DMS114 treated with DMSO at 0.1 percent for 48 hours (cell line): ENCODE measurements around the gene TMEM80.
"Not testable (repeated sequence)": the region's sequence is repeated elsewhere in the genome, so short reads cannot be mapped to it uniquely, and the experiment has no call there.

Experiments
- DNase-seq: peaks from one replicate; lab custom pipeline; 2025; ENCODE audit not compliant: unreplicated experiment; lab: John Stamatoyannopoulos, UW

TMEM80 gene

GRCh38 chr11:720642-721246 is 25.1 kb downstream of the TMEM80 start:
- no peak for DNase-seq

GRCh38 chr11:721247-721740 is 25.7 kb downstream of the TMEM80 start:
- DNase-seq, result no peak

DNA sequence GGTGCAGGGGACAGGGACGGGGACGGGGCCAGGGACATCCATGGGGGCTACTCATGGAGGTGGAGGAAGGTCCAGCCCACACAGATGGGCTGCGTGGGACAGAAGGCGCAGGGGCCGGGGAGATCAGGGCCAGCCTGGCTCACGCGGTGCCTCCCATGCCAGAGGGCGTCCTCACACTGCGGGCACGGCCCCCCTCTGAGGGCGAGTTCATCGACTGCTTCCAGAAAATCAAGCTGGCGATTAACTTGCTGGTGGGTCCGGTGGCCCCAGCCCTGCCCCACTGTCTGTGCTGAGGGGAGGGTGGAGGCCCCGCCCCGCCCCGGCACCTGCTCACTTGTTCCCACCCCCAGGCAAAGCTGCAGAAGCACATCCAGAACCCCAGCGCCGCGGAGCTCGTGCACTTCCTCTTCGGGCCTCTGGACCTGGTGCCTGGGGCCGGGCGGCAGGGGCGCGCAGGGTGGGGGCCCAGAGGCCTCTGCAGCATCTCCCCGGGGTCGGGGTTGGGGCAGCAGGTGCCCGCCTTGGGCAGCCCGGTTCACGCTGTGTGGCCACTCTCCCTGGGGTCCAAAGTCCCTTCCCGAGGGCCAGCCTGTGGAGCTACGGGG is 26.2 kb downstream of the TMEM80 start:
- no peak for DNase-seq

- no peak for DNase-seq
These were observed 26.8 kb downstream of the TMEM80 start for GRCh38 chr11:722346-722811.

- DNase-seq, result peak; percentile 39
These were observed 27.7 kb downstream of the TMEM80 start for GRCh38 chr11:723120-723883.

DNA sequence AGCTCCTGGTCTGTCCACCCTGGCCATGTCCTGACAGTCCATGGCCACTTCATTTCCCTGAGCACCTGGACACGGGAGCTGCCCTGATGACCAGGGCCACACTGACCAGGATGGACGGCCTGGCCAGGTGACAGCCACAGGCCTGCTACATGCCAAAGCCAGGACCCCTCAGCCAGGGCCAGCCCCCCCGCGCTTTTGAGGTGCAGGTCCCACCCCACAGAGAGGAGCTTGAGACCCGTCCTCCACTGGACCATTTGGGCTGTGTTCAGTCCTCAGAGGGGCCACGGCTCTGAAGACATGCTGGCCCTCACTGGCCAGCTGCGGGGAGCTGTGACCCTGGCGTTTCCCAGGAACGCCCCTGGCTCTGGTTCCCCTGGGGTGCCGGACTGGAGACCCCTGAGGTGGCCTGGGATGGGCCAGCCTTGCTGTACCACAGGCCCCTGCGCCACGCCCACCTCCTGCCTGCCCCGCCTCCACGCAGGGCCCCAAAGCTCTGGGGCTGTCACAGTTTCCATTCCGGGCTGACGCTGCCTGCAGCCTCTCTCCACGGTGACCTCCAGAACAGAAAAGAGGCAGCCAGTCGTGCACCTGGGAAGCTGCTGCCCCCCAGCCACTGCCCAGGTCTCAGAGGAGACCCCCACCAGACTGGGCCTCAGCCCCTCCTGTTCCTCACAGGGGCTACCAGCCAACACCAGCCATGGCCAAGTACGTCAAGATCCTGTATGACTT is 28.6 kb downstream of the TMEM80 start:
- DNase-seq, result no peak

DNA sequence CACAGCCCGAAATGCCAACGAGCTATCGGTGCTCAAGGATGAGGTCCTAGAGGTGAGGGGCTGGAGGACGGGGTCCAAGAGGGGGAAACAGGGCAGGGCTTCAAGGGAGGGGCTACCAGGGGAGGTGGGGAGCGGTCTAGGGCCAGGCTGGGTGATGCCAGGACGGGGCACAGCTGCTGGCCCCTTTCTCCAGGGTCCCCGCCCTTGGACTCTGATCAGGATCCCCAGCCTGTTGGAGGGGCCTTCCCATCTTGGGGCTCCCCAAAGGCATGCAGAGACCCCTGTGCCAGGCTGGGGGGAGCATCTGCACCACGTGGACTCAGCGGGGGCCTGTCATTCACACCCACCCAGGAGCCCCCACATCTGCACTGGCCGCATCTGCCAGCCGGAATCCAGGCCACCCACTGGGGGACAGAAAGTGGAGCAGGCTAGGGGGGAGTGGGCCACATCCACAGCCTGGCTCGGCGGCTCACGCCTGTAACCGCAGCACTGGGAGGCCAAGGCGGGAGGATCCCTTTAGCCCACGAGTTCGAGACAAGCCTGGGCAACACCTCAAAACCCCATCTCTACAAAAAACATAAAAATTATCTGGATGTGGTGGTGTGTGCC is 29.3 kb downstream of the TMEM80 start:
- no peak for DNase-seq

DNA sequence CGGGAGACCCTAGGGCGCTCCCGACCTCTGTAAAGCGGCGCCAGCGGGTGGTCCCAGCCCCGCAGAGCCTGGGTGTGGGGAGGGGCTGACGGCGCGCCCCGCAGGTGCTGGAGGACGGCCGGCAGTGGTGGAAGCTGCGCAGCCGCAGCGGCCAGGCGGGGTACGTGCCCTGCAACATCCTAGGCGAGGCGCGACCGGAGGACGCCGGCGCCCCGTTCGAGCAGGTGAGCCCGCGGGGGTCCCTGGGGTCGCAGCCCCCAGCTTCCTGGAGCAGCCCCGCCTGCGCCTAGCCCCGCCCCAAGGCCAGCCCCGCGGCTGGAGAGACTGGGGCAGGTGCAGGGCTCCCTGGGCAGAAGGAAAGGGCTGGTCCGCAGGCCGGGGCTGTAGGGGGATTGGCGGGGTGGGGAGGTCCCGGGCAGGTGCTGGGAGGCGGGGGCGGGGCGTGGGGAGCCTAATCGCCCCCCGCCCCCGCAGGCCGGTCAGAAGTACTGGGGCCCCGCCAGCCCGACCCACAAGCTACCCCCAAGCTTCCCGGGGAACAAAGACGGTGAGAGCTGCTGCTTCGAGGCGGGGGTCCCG is 30.1 kb downstream of the TMEM80 start:
- DNase-seq, result no peak

GRCh38 chr11:726278-727220 is 30.9 kb downstream of the TMEM80 start:
- DNase-seq, result no peak

DNA sequence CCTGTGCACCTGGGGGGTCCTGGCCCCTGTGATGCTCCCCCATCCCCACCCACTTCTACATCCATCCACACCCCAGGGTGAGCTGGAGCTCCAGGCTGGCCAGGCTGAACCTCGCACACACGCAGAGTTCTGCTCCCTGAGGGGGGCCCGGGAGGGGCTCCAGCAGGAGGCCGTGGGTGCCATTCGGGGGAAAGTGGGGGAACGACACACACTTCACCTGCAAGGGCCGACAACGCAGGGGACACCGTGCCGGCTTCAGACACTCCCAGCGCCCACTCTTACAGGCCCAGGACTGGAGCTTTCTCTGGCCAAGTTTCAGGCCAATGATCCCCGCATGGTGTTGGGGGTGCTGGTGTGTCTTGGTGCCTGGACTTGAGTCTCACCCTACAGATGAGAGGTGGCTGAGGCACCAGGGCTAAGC is 31.7 kb downstream of the TMEM80 start:
- DNase-seq, result no peak

- DNase-seq, result no peak
These were observed 32.5 kb downstream of the TMEM80 start for GRCh38 chr11:727859-728748.

GRCh38 chr11:728901-729491 is 33.4 kb downstream of the TMEM80 start:
- no peak for DNase-seq

- DNase-seq, result no peak
These were observed 34.0 kb downstream of the TMEM80 start for GRCh38 chr11:729492-730074.

DNA sequence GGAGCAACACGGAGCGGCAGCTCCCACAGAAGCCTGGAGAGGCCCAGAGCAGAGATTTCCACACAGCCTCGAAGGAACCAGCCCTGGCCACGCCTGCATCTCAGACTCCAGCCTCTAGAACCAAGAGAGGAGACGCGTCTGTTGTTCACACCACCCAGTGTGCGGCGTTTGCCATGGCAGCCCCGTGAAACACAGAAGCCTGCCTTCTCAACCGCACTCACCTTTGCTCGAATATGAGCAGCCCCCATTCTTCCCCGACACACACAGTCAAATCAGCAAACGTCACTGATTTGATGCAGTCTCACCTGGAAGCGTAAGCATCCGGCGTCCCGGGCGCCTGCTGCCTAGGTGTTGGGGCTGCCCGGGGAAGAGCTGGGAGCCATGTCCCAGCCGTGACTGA is 37.5 kb downstream of the TMEM80 start:
- no peak for DNase-seq

- DNase-seq, result not testable (repeated sequence)
These were observed 38.9 kb downstream of the TMEM80 start for GRCh38 chr11:734541-734940.

DNA sequence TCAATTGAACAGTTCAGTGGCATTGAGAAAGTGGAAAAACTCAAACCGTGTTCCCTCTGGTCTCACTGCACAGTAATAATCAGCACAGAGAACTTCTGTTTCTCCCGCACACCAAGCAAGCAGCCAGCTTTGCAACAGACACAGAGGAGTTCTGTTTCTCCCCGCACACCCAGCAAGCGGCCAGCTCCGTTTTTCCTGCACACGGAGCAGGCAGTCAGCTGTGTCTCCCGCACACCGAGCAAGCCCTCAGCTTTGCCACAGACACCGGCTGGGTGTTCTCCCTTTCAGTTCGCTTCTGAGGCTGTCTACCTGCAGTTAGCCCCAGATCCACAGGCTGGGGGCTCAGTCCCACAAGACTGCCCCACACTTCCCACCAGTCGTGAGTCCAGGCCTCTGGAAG is 41.8 kb downstream of the TMEM80 start:
- DNase-seq, result no peak

DNA sequence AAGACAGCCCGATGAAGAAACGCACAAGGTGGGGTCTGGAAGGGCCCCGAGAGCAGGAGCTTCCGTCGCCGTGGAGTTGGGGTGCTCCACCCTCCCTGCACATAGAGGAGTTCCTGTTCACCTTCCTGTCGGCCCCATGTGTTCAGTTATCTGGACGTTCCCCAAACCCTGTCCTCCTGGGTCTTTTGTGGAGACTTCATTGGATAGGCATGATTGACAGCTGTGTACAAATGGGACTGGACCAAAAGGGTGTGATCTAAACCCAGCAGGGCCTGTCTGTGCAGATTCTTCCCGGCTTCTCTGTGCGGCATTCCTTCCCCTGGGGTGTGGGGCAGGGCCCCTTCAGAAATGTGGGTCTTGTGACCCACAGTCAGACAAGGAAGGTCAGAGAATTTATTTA is 42.3 kb downstream of the TMEM80 start:
- not testable (repeated sequence) for DNase-seq

GRCh38 chr11:742156-742546 is 46.5 kb downstream of the TMEM80 start:
- no peak for DNase-seq
